ENCODE data around the gene HIRIP3.
A peak's percentile ranks its signal among the peaks of the same experiment; 100 is the strongest.

Gene HIRIP3

DNA sequence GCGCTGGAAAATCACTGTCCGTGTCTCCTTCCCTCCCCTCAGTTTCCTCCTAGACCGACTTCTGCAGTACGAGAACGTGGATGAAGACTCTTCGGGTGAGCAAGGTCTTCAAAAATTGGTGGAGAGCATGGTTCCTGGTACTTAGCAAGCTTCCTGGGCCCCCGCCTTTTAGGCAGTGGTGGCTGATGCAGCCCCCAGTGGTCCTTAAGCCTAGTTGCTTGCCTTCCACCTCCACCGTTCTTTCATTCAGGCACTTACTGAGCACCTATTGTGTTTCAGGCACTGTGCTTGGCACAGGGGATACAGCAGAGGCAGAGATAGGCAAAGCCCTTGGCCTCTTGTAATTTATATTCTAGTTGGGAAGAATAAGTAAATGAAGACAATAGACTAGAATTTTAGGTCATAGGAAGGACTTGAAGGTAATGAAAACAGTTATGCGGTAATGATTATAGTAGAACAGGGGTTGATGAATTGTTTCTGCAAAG, 1.4 kb upstream of the HIRIP3 start:
- no peak for DNase-seq

- peak; percentile 86 for DNase-seq
Measured at GRCh38 chr16:29995911-29996765, 721 bp upstream of the HIRIP3 start, which contains the start of gene INO80E. INO80E (plus strand) TSS chr16:29996241; CDS start chr16:29996311, 70 bp downstream.

DNA sequence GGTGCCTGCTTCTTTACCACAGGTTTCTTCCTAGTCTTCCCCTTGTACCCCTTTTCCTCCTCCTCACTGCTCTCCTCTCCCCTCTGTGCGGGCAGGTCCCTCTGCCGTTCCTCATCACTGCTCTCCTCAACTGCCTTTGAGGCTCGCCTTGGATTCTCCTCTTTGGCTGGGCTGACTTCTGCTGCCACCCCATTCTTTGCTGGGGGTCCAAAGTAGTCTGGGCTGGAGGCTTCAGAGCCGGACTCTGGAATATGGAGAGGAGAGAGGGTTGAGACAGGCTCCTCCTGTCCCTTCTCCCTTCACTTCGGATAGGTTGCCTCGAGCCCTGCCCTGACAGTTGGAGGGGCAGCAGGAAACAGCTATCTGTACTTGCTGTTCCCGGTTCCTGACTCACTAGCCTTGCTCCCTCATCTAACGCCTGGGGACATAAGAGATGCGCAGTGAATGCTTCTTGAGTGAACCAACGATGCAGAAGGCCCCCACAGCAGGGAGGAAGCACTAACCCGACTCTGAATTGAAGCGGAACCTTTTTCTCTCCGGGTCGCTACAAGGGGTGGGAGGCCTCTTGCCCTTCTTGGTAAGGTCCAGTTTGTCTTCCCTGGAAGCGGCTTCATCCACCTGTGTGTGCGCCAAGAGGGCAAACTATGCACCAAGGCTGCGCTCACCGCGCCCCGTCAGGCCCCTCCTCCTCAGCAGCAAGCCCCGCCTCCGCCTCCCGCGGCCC, 655 bp downstream of the HIRIP3 start:
- peak; percentile 64 for DNase-seq

DNA sequence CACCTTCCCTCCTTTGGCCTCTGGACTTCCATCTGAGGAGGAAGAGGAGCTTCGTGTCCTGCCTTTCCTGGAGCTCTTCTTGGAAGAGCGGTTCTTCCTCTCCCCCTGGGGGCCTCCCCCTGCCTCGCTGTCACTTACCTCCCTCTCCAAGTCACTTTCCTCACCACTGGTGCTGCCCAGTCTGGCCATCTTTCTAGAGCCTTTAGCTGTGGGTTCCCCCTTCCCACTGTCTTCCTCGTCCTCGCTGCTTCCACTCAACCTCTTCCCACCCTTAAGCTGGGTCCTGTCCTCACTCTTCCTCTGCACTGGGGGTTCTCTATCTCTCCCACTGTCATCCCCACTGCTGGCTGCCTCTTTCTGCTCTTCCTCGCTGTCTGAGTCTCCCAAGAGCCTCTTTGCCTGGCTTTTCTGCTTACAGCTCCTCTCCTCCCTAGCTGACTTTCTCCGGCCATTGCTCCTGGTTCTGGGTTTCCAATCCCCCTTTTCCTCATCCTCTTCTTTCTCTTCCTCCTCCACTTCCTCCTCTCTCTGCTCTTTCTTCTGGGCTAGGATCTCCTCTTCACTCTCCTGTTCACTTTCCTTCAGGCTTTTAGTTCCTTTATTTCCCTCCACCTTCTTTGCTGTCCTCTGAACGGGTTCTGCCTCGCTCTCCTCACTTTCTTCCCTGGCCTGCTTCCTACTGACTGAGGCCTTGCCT, 1.4 kb downstream of the HIRIP3 start:
- no peak for DNase-seq

- no peak for DNase-seq
Measured at GRCh38 chr16:29993191-29993902, 2.1 kb downstream of the HIRIP3 start.

GRCh38 chr16:29992344-29992967, 3.0 kb downstream of the HIRIP3 start:
- DNase-seq = no peak

GRCh38 chr16:29991571-29991904, 3.9 kb downstream of the HIRIP3 start:
- DNase-seq = no peak

DNA sequence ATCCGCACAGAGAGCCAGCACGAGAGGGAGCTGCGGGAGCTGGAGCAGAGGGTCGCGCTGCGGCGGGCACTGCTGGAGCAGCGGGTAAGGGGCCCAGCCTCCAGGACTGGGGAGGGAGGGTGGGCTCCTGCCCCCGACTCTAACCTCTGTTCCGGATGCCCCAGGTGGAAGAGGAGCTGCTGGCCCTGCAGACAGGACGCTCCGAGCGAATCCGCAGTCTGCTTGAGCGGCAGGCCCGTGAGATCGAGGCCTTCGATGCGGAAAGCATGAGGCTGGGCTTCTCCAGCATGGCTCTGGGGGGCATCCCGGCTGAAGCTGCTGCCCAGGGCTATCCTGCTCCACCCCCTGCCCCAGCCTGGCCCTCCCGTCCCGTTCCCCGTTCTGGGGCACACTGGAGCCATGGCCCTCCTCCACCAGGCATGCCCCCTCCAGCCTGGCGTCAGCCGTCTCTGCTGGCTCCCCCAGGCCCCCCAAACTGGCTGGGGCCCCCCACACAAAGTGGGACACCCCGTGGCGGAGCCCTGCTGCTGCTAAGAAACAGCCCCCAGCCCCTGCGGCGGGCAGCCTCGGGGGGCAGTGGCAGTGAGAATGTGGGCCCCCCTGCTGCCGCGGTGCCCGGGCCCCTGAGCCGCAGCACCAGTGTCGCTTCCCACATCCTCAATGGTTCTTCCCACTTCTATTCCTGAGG, 4.4 kb downstream of the HIRIP3 start:
- DNase-seq = no peak

- no peak for DNase-seq
Measured at GRCh38 chr16:29990034-29990433, 5.4 kb downstream of the HIRIP3 start.

DNA sequence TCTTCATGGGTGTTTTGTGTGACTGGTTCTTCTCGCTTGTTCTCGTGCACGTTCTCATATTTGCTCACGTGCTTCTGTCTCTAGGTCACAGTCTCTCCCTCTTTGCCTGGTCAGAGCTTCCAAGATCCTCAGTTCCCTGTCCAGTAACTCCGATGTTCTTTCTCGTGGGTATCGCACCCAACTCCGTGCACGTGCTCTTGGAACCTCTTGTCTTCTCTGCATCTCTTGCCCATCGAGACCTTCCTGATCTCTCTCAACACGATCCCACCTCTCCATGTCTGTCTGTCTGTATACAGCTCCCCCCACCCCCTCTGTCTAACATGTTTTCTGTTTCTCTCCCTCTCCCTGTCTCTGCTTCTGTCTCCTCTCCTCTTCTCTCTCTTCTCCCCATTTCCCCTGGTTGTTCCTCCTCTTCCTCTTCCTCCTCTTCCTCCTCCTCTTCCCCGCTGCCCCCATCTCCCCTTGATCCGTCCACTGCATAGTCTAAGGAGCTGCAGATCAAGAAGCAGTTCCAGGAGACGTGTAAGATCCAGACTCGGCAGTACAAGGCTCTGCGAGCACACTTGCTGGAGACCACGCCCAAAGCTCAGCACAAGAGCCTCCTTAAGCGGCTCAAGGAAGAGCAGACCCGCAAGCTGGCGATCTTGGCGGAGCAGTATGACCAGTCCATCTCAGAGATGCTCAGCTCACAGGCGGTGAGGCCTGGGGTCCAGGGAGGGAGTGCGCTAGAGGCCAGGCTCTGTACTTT, 6.1 kb downstream of the HIRIP3 start:
- DNase-seq = no peak

GRCh38 chr16:29988346-29989075, 6.9 kb downstream of the HIRIP3 start:
- no peak for DNase-seq

- no peak for DNase-seq
Measured at GRCh38 chr16:29987371-29988085, 7.9 kb downstream of the HIRIP3 start.

DNA sequence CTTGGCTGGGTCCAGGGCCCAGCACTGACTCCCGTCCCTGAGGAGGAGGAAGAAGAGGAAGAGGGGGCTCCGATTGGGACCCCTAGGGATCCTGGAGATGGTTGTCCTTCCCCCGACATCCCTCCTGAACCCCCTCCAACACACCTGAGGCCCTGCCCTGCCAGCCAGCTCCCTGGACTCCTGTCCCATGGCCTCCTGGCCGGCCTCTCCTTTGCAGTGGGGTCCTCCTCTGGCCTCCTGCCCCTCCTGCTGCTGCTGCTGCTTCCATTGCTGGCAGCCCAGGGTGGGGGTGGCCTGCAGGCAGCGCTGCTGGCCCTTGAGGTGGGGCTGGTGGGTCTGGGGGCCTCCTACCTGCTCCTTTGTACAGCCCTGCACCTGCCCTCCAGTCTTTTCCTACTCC, 8.5 kb downstream of the HIRIP3 start:
- no peak for DNase-seq

DNA sequence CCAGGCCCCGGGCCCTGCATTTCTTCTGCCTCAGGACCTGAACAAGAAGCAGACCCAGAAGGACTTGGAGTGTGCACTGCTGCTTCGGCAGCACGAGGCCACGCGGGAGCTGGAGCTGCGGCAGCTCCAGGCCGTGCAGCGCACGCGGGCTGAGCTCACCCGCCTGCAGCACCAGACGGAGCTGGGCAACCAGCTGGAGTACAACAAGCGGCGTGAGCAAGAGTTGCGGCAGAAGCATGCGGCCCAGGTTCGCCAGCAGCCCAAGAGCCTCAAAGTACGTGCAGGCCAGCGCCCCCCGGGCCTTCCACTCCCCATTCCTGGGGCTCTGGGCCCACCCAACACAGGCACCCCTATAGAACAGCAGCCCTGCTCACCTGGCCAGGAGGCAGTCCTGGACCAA, 9.2 kb downstream of the HIRIP3 start:
- no peak for DNase-seq

DNA sequence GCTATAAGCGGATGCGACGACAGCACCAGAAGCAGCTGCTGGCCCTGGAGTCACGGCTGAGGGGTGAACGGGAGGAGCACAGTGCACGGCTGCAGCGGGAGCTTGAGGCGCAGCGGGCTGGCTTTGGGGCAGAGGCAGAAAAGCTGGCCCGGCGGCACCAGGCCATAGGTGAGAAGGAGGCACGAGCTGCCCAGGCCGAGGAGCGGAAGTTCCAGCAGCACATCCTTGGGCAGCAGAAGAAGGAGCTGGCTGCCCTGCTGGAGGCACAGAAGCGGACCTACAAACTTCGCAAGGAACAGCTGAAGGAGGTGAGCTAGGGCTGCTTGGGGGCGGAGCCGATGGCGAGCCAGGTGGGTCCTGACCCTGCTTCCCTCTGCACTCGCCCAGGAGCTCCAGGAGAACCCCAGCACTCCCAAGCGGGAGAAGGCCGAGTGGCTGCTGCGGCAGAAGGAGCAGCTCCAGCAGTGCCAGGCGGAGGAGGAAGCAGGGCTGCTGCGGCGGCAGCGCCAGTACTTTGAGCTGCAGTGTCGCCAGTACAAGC, 10.1 kb downstream of the HIRIP3 start:
- DNase-seq = no peak

DNA sequence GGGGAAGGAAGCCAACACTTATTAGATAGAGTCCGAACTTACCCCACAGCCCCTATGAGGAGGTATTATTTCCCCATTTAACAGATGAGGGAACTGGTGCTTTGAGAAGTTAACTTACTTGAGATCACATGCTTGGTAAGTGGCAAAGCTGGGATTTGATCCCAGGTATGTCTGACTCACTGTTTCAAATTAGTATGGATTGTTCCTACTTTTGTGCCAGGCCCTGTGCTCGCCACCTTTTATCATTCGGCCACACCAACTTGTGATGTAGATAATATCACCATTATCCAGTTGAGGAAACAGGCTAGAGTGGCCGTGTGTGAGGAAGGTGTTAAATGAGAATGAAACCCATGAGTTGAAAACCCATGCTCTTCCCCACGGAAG, 10.7 kb downstream of the HIRIP3 start:
- DNase-seq = no peak

DNA sequence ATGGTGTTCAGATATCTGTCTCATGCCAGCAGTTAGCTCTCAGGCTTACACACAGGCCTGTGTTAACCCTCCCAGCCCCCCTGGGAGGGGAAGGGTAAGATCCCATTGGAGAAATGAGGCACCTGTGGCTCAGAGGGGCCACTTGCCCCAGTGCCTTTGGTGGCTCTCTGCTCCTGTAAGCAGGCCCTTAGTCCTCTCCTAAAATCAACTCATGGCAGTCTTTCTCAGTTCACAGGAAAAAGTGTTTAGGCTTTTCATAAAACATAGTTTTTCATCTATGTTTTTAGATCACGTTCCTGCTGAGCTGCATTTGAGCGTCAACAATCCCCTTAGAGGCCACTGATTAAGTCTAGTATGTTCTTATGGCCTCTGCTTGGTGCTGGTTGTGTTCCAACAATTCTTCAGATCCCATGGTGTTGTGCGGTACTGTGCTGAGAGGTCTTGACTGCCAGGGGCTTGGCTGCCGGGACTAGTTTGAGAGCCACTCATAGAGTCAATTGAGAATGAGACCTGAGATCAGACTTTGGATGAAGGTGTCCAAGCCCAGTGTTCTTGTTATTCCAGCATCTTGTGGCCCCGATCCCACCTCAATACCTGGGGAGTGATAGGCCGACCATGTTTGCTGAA, 11.2 kb downstream of the HIRIP3 start:
- peak; percentile 56 for DNase-seq

DNA sequence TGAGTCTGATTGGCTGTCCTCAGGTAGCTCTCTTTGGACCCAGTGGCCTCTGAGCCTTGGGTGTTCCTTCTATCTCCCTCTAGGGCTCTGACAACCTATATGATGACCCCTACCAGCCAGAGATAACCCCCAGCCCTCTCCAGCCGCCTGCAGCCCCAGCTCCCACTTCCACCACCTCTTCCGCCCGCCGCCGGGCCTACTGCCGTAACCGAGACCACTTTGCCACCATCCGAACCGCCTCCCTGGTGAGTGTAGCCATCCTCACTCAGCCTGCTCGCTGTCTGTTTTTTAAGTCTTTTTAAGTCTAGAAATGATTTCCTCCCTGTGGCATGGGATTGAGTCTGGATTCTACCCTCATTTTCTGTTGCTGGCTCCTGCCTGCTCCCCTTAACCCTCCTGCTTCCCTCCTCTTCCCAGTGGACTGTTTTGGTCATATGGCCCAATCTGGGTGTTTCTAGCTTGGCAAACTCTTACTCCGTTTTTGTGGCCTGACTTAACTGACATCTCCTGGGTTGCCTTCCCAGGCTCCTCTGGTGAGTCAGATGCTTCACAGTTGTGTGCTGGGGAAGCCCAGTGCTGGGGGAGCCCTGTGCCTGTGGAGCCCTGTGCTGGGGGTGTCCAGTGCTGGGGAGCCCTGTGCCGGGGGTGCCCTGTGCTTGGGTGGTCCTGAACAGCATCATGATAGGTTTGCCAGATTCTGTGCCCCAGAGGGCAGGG, 11.8 kb downstream of the HIRIP3 start:
- DNase-seq = no peak
